ENCODE measurements around the gene TBC1D9B.

TBC1D9B gene

GRCh38 chr5:179920175-179920574 lies 12.5 kb upstream of the TBC1D9B start:
- Histone ChIP-seq H3K27ac (no peak overlapping the region), H3K36me3 (no peaks in the 10 kb centered on the region), H3K4me3 (ENCODE audit: low read depth in 1 of 2, low read length in 1 of 2) (no peak overlapping the region), H3K27me3 (no peaks in the 10 kb centered on the region), H3K9me3 (no peaks in the 10 kb centered on the region), H3K4me1 (ENCODE audit: control insufficient read depth in 1 of 2, insufficient read depth in 1 of 2, low read depth in 1 of 2, low read length in 1 of 2) (peaks cover 16 to 25% of the 10 kb centered on the region in 2 experiments)
- TF ChIP-seq CTCF (IDR thresholded peaks at IDR 0.05) = no peak

- Histone ChIP-seq H3K9me3 (no peaks in the 10 kb centered on the region), H3K4me1 (ENCODE audit: control insufficient read depth in 1 of 2, insufficient read depth in 1 of 2, low read depth in 1 of 2, low read length in 1 of 2) (peaks cover 16 to 25% of the 10 kb centered on the region in 2 experiments), H3K36me3 (no peaks in the 10 kb centered on the region), H3K27me3 (no peaks in the 10 kb centered on the region), H3K4me3 (ENCODE audit: low read depth in 1 of 2, low read length in 1 of 2) (no peak overlapping the region), H3K27ac (no peak overlapping the region)
- no peak for TF ChIP-seq CTCF (IDR thresholded peaks at IDR 0.05)
Observed at GRCh38 chr5:179919487-179920060, 11.9 kb upstream of the TBC1D9B start.

- Histone ChIP-seq H3K27ac (no peak overlapping the region), H3K4me3 (ENCODE audit: low read depth in 1 of 2, low read length in 1 of 2) (no peak overlapping the region), H3K4me1 (ENCODE audit: control insufficient read depth in 1 of 2, insufficient read depth in 1 of 2, low read depth in 1 of 2, low read length in 1 of 2) (peaks cover 23 to 30% of the 10 kb centered on the region in 2 experiments), H3K9me3 (no peaks in the 10 kb centered on the region), H3K36me3 (no peaks in the 10 kb centered on the region), H3K27me3 (no peaks in the 10 kb centered on the region)
- TF ChIP-seq CTCF (IDR thresholded peaks at IDR 0.05) = no peak
Observed at GRCh38 chr5:179918742-179919486, 11.2 kb upstream of the TBC1D9B start.

GRCh38 chr5:179916523-179916922 lies 8.8 kb upstream of the TBC1D9B start:
- H3K27ac ChIP-seq = peak overlapping the region; percentile 63
- peaks cover 17 to 22% of the 10 kb centered on the region in 2 experiments for H3K4me1 ChIP-seq (ENCODE audit: control insufficient read depth in 1 of 2, insufficient read depth in 1 of 2, low read depth in 1 of 2, low read length in 1 of 2)
- no peak overlapping the region for H3K4me3 ChIP-seq (ENCODE audit: low read depth in 1 of 2, low read length in 1 of 2)
- no peaks in the 10 kb centered on the region for H3K27me3 ChIP-seq
- H3K9me3 ChIP-seq = no peaks in the 10 kb centered on the region
- no peak for TF ChIP-seq CTCF (IDR thresholded peaks at IDR 0.05)
- H3K36me3 ChIP-seq = no peaks in the 10 kb centered on the region

GRCh38 chr5:179915406-179915935 lies 7.8 kb upstream of the TBC1D9B start:
- no peak overlapping the region for H3K4me3 ChIP-seq (ENCODE audit: low read depth in 1 of 2, low read length in 1 of 2)
- no peak for TF ChIP-seq CTCF (IDR thresholded peaks at IDR 0.05)
- no peaks in the 10 kb centered on the region for H3K36me3 ChIP-seq
- peaks cover 17 to 22% of the 10 kb centered on the region in 2 experiments for H3K4me1 ChIP-seq (ENCODE audit: control insufficient read depth in 1 of 2, insufficient read depth in 1 of 2, low read depth in 1 of 2, low read length in 1 of 2)
- H3K9me3 ChIP-seq = no peaks in the 10 kb centered on the region
- no peak overlapping the region for H3K27ac ChIP-seq
- H3K27me3 ChIP-seq = no peaks in the 10 kb centered on the region

All from neutrophil (primary cell).